BJ (cell line): ENCODE data around the gene PROK1. TPM values are rescaled to one million over a fixed set of nuclear protein-coding genes. Genes with fewer than 3 reads are reported as not detected.

Experiments used
- CTCF ChIA-PET: fragments of 350-600 bp; formaldehyde crosslinking; extraction: SDS; loops from one replicate; lab custom pipeline; 2021; ENCODE audit warnings: antibody characterized with exemption, inconsistent platforms; lab: Yijun Ruan, JAX
- POLR2A ChIA-PET: fragments of 300-600 bp; sonication (Branson Sonifier 250); formaldehyde crosslinking; extraction: SDS; loops from one replicate; lab custom pipeline; 2021; ENCODE audit warnings: antibody characterized with exemption; lab: Charles Lee
- DNase-seq: peaks from one replicate; pipeline ENCODE4 v3.0.0-alpha.2; 2011; ENCODE audit warnings: low read depth
- H3K27me3 ChIP-seq: 2 replicates; pipeline ENCODE4 v1.6.0; 2011; ENCODE audit warnings: low read length; ENCODE audit not compliant: control insufficient read depth, insufficient read depth
- H3K36me3 ChIP-seq: 2 replicates; pipeline ENCODE4 v1.5.1; 2011; ENCODE audit warnings: low read length; ENCODE audit not compliant: control insufficient read depth, insufficient read depth
- H3K4me3 ChIP-seq: 2 replicates; pipeline ENCODE4 v1.5.1; 2011; ENCODE audit warnings: low read depth, mild to moderate bottlenecking, control low read depth, low read length
- CTCF ChIP-seq: IDR thresholded peaks from 2 replicates; pipeline ENCODE4 v1.5.1; 2011; ENCODE audit warnings: low read depth, mild to moderate bottlenecking, control low read depth, inconsistent platforms, low read length, moderate library complexity; ENCODE audit not compliant: insufficient read depth
- polyA plus RNA-seq: library from polyadenylated mRNA; depleted of rRNA; stranded (reverse); fragments of >200 nt; gene quantifications from 2 replicates; pipeline ENCODE4 v1.2.3, GENCODE V29; 2011

Gene PROK1
- polyA plus RNA-seq, 1 experiment: not detected

DNA sequence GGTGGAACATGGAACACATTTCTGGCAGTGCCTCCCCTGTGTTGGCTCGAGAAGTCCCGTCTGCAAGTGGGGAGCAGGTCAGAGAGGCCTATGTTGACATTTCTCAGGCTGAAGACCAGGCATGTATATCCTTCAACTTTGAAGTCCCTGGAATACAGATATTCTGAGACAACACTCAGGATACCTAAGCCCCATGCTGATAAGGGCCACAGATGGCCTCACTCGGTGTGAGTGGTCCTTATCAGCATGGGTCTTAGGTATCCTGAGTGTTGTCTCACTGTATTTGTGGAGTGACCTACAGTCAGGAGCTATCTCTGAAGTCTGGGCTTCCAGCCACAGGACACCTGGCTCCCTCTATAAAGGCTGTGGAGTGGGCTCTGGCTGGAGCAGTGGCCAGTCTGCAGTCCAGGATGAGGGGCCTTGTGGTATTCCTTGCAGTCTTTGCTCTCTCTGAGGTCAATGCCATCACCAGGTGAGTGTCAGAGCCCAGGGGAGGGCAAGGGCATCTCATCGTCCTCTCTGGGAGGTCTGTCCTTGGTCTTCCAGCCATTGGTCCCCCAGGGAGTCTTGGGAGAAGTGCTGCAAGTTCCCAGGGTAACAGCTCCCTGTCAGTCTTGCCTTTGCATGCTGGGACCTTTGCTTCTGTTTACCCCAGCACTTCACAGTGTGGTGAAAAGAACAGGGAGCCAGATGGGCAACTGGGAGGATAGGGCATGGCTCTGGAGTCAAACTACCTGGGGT lies 29.6 kb downstream of the PROK1 start:
- Histone ChIP-seq H3K36me3 (no peaks in the 10 kb centered on the region), H3K4me3 (no peak overlapping the region), H3K27me3 (peaks cover 10% of the 10 kb centered on the region)
- TF ChIP-seq CTCF: no peak
- CTCF ChIA-PET: interaction anchor here (1.2 to 8.7 kb wide), 4 partner anchors 15 to 46 kb away, joined by 3 to 68 read pairs (median 9); no protein-coding TSS in a partner anchor
- DNase-seq: no peak
- POLR2A ChIA-PET: no interaction called here

DNA sequence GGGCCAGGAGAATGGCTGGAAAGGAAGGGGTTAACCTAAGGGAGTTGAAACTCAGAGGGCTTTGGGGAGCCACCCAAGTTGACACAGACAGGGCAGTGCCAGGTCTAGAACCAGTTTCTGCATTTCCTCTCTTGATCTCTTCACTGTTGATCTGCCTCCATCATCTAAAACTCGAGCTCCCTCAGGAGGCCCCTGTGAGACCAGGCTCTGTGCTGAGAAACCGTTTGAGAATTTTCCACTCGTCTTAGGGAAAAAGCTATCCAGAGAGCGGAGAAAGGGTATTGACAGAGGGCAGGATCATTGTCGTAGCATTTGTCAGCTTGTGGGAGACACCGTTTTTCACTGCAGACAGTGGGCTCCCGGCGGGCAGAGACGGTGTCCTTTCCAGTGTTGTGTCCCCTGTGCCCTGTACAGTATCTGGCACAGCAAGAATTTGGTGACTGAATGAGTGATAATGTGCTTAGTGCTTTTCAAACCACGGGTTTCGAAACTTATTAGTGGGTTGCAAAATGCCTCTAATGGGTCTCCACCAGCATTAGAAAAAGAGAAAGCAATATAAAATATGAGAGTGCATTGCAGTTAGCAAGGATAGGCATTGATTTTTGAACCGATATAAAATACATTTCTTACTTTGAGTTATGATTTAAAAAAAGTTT lies 31.1 kb downstream of the PROK1 start:
- Histone ChIP-seq H3K27me3 (peaks cover 13% of the 10 kb centered on the region), H3K36me3 (no peaks in the 10 kb centered on the region), H3K4me3 (no peak overlapping the region)
- POLR2A ChIA-PET: no interaction called here
- no peak for DNase-seq
- CTCF ChIA-PET: interaction anchor here (0.6 to 8.7 kb wide), 6 partner anchors 13 to 453 kb away, joined by 3 to 68 read pairs (median 4); no protein-coding TSS in a partner anchor
- TF ChIP-seq CTCF: no peak

DNA sequence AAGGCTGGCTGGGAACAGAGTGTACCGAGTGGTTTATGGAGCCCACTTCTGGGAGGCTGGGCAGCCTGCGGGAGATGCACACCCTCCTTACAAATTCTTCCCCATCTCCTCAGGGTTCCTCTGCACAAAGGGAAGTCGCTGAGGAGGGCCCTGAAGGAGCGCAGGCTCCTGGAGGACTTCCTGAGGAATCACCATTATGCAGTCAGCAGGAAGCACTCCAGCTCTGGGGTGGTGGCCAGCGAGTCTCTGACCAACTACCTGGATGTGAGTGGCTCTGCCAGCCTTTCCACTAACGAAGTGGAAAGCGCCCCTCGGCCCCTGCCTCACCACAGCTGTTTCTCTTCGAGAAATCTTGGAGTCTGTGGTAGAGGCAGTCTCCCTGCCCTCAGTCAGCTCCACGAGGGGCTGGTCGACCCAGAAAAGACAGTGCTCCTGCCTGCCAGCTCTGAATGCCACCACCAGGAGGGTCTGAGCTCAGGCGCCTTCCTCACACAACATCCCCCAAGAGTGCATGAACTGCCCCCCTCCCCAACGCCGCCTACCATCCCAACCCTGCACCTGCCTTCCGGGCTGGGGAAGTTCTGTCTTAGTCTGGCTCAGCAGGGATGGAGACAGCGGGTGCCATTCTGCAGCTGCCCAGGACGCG lies 31.8 kb downstream of the PROK1 start:
- Histone ChIP-seq H3K36me3 (no peaks in the 10 kb centered on the region), H3K27me3 (peaks cover 13% of the 10 kb centered on the region), H3K4me3 (no peak overlapping the region)
- POLR2A ChIA-PET: no interaction called here
- no peak for DNase-seq
- TF ChIP-seq CTCF: no peak
- CTCF ChIA-PET: interaction anchor here (0.6 to 8.7 kb wide), 5 partner anchors 13 to 454 kb away, joined by 3 to 68 read pairs (median 3); no protein-coding TSS in a partner anchor

DNA sequence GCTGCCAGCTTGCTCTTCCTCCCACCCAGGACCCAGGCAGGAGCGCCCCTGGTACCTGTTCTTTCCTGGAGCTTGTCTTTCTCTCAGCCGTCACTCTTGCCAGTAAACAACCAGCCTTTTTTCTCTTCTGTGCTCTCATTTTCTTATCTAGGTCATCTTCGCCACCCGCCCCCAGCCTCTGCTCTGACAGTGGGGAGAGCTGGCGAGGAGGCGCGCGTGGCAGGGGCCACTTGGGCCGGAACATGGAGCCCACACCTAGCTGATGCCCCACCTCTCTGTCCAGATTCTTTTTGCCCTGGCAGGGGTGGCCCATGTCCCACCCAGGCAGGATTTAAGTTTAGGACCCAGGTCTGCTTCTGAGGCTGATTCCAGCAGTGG lies 32.3 kb downstream of the PROK1 start:
- no peak for TF ChIP-seq CTCF
- no peaks in the 10 kb centered on the region for H3K36me3 ChIP-seq
- H3K27me3 ChIP-seq: peaks cover 13% of the 10 kb centered on the region
- no peak for DNase-seq
- no peak overlapping the region for H3K4me3 ChIP-seq
- CTCF ChIA-PET: interaction anchor here (0.6 to 8.7 kb wide), 4 partner anchors 12 to 287 kb away, joined by 3 to 68 read pairs (median 4); no protein-coding TSS in a partner anchor
- POLR2A ChIA-PET: no interaction called here

GRCh38 chr1:110484801-110485200 lies 33.9 kb downstream of the PROK1 start:
- TF ChIP-seq CTCF: no peak
- ChIA-PET CTCF (interaction anchor here (8.7 kb wide), 1 partner anchor 10 kb away, joined by 68 read pairs; no protein-coding TSS in a partner anchor), POLR2A (no interaction called here)
- Histone ChIP-seq H3K4me3 (no peak overlapping the region), H3K27me3 (peaks cover 13% of the 10 kb centered on the region), H3K36me3 (no peaks in the 10 kb centered on the region)
- no peak for DNase-seq
